ENCODE results near the gene KRTAP2-1.

The KRTAP2-1 gene

DNA sequence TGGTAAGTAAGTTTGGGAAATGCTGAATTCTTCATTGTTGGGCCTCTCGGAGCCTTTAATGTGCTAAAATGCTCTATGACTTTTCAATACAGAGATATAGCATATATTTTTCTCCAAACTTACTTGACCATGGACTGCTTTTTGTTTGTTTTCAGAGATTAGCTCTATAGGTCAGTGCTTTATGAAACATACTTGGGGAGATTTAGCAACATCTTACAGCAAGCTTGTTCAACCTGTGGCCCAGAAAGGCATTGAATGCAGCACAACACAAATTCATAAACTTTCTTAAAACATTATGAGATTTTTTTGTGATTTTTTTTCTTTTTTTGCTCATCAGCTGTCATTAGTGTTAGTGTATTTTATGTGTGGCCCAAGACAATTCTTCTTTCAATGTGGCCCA, 37.2 kb downstream of the KRTAP2-1 start:
- DNase-seq: no peak
- no peak overlapping the region for H3K4me2 ChIP-seq (ENCODE audit: low read depth, low read length)
- no peaks in the 10 kb centered on the region for H3K4me1 ChIP-seq (ENCODE audit: low read length)
- H3K9me3 ChIP-seq (replicated peaks; ENCODE audit: insufficient read depth, low read length): no peaks in the 10 kb centered on the region
- no peaks in the 10 kb centered on the region for H3K27me3 ChIP-seq (replicated peaks; ENCODE audit: insufficient read depth, low read length)
- H3K36me3 ChIP-seq (replicated peaks; ENCODE audit: insufficient read depth, low read length): no peaks in the 10 kb centered on the region
- TF ChIP-seq, protein P1, sequence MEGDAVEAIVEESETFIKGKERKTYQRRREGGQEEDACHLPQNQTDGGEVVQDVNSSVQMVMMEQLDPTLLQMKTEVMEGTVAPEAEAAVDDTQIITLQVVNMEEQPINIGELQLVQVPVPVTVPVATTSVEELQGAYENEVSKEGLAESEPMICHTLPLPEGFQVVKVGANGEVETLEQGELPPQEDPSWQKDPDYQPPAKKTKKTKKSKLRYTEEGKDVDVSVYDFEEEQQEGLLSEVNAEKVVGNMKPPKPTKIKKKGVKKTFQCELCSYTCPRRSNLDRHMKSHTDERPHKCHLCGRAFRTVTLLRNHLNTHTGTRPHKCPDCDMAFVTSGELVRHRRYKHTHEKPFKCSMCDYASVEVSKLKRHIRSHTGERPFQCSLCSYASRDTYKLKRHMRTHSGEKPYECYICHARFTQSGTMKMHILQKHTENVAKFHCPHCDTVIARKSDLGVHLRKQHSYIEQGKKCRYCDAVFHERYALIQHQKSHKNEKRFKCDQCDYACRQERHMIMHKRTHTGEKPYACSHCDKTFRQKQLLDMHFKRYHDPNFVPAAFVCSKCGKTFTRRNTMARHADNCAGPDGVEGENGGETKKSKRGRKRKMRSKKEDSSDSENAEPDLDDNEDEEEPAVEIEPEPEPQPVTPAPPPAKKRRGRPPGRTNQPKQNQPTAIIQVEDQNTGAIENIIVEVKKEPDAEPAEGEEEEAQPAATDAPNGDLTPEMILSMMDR (IDR thresholded peaks at IDR 0.05; ENCODE audit: low read length): no peak
- no peak for TF ChIP-seq EZH2 (optimal IDR thresholded peaks at IDR 0.05; ENCODE audit: low read depth, low read length)
- no peak for TF ChIP-seq EZH2phosphoT487 (IDR thresholded peaks at IDR 0.05; ENCODE audit: low read length)
- no peaks in the 10 kb centered on the region for H4K20me1 ChIP-seq (ENCODE audit: insufficient read depth, low read length)
- H3K27ac ChIP-seq (ENCODE audit: low read length): no peak overlapping the region
- no peak overlapping the region for H3K4me3 ChIP-seq (ENCODE audit: low read length)
- no peaks in the 10 kb centered on the region for H3K79me2 ChIP-seq (ENCODE audit: low read length)
- H3K9me2 ChIP-seq (replicated peaks; ENCODE audit: insufficient read depth, low read length): no peaks in the 10 kb centered on the region; the same call in 1 of the 2 replicates
- H3K9ac ChIP-seq (ENCODE audit: low read length): no peak overlapping the region
- H3F3A ChIP-seq (ENCODE audit: insufficient read depth, low read length): no peaks in the 10 kb centered on the region
- H2AFZ ChIP-seq (ENCODE audit: low read length): no peak overlapping the region

DNA sequence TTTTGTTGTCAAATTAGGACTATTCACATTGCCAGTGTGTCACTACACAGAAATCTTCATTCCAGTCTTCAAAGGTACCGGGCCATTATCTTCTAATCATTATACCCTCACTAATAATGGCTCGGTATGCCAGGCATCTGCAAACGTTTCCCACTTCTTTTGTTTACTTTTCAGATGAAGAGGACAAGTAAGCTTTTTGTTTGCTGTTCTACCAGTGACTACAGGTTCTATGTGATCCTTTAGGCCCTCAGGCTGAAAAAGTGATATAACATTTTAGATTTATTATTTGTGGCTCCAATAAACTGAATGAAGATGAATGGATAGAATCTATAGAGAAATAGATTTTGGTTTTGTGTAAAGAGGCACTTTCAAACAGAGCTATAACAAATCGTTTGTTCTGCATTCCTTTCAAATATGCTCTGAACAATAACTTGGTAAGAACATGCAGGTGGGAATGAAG, 37.8 kb downstream of the KRTAP2-1 start:
- DNase-seq: no peak
- no peaks in the 10 kb centered on the region for H3K79me2 ChIP-seq (ENCODE audit: low read length)
- no peak overlapping the region for H3K27ac ChIP-seq (ENCODE audit: low read length)
- H4K20me1 ChIP-seq (ENCODE audit: insufficient read depth, low read length): no peaks in the 10 kb centered on the region
- H3K4me3 ChIP-seq (ENCODE audit: low read length): no peak overlapping the region
- no peaks in the 10 kb centered on the region for H3K9me3 ChIP-seq (replicated peaks; ENCODE audit: insufficient read depth, low read length)
- no peak overlapping the region for H2AFZ ChIP-seq (ENCODE audit: low read length)
- H3F3A ChIP-seq (ENCODE audit: insufficient read depth, low read length): no peaks in the 10 kb centered on the region
- no peaks in the 10 kb centered on the region; the same call in 1 of the 2 replicates for H3K9me2 ChIP-seq (replicated peaks; ENCODE audit: insufficient read depth, low read length)
- TF ChIP-seq EZH2phosphoT487 (IDR thresholded peaks at IDR 0.05; ENCODE audit: low read length): no peak
- TF ChIP-seq, protein P1 (IDR thresholded peaks at IDR 0.05; ENCODE audit: low read length): no peak
- TF ChIP-seq EZH2 (optimal IDR thresholded peaks at IDR 0.05; ENCODE audit: low read depth, low read length): no peak
- H3K4me1 ChIP-seq (ENCODE audit: low read length): no peaks in the 10 kb centered on the region
- H3K27me3 ChIP-seq (replicated peaks; ENCODE audit: insufficient read depth, low read length): no peaks in the 10 kb centered on the region
- H3K4me2 ChIP-seq (ENCODE audit: low read depth, low read length): no peak overlapping the region
- no peaks in the 10 kb centered on the region for H3K36me3 ChIP-seq (replicated peaks; ENCODE audit: insufficient read depth, low read length)
- H3K9ac ChIP-seq (ENCODE audit: low read length): no peak overlapping the region

DNA sequence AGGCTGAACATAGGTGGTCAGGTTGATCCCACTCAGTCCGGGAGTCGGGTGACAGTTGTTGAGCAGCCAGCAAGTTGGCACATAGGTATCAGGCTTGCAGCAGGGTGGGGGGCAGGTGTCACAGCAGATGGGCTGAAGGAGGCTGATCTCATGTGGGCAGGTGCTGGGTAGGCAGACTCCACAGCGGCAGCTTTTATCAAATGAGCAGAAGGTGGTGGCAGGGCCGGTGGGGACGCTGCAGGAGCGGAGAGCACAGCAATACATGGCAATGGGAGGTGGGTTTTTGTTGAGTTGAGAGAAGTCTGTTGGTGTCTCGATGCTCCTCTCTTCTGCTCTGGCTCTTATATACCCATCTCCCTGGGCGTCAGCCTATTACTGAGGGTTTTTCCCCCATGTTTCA, 38.3 kb downstream of the KRTAP2-1 start, which contains the start of gene KRTAP3-1:
KRTAP3-1 (minus strand) TSS at position 318 of the 400 bp plus-strand sequence; CDS start at position 264, 54 bp downstream.
- H3K9ac ChIP-seq (ENCODE audit: low read length): no peak within 1 kb of the TSS
- H3K9me2 ChIP-seq (replicated peaks; ENCODE audit: insufficient read depth, low read length): no peaks in the 10 kb centered on the region; the same call in 1 of the 2 replicates
- no peaks in the 10 kb centered on the region for H3F3A ChIP-seq (ENCODE audit: insufficient read depth, low read length)
- no peaks in the 10 kb centered on the region for H3K27me3 ChIP-seq (replicated peaks; ENCODE audit: insufficient read depth, low read length)
- H4K20me1 ChIP-seq (ENCODE audit: insufficient read depth, low read length): no peaks in the 10 kb centered on the region
- no peak within 1 kb of the TSS for H2AFZ ChIP-seq (ENCODE audit: low read length)
- H3K4me1 ChIP-seq (ENCODE audit: low read length): no peaks in the 10 kb centered on the region
- no peak for DNase-seq
- H3K9me3 ChIP-seq (replicated peaks; ENCODE audit: insufficient read depth, low read length): no peaks in the 10 kb centered on the region
- TF ChIP-seq EZH2phosphoT487 (IDR thresholded peaks at IDR 0.05; ENCODE audit: low read length) (no peak), EZH2 (optimal IDR thresholded peaks at IDR 0.05; ENCODE audit: low read depth, low read length) (no peak)
- TF ChIP-seq, protein P1 (IDR thresholded peaks at IDR 0.05; ENCODE audit: low read length): no peak
- H3K4me2 ChIP-seq (ENCODE audit: low read depth, low read length): no peak within 1 kb of the TSS
- no peaks in the 10 kb centered on the region for H3K36me3 ChIP-seq (replicated peaks; ENCODE audit: insufficient read depth, low read length)
- H3K27ac ChIP-seq (ENCODE audit: low read length): no peak within 1 kb of the TSS
- no peak within 1 kb of the TSS for H3K4me3 ChIP-seq (ENCODE audit: low read length)
- no peaks in the 10 kb centered on the region for H3K79me2 ChIP-seq (ENCODE audit: low read length)
